Measurements from ENCODE around the gene ETHE1.

DNA sequence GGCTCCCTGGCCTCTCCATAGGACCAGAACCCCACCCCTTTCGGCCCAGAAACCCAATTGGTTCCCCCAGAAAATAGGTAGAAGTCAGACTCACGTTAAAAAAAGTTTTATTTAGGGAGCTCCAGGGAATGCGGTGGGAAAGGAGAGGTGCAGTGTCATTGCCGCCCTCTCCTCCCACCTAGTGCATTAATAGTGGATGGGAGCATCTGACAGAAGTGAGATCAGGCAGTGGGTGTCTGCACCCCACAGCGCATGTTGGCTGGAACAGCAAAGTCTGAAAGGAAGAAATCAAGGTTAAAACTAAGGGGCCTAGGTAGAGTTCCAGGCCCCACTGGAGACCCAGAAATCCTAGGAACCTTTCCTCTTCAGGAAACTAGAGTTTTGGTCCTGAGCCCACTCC is 20.4 kb downstream of the ETHE1 start:
- TF ChIP-seq CTCF (IDR thresholded peaks at IDR 0.05; ENCODE audit: insufficient read depth, low read length, poor library complexity, severe bottlenecking) (no peak), EZH2phosphoT487 (conservative IDR thresholded peaks at IDR 0.05; ENCODE audit: low read length) (no peak)

Measured in SU-DHL-6 (cell line).